Loucy (cell line): ENCODE measurements around the gene GRM5.

Experiments used
- EZH2phosphoT487 ChIP-seq: fragments of 200-600 bp; IDR thresholded peaks from 2 replicates; pipeline ENCODE4 v1.6.1; 2018; ENCODE audit warnings: antibody characterized with exemption, mild to moderate bottlenecking, moderate library complexity, borderline replicate concordance
- TF ChIP-seq, protein P1 (sequence below): fragments of 200-600 bp; sonication (generic); conservative IDR thresholded peaks from 2 replicates; pipeline ENCODE4 v1.5.1; 2014; ENCODE audit warnings: mild to moderate bottlenecking, antibody characterized with exemption, low read length

DNA sequence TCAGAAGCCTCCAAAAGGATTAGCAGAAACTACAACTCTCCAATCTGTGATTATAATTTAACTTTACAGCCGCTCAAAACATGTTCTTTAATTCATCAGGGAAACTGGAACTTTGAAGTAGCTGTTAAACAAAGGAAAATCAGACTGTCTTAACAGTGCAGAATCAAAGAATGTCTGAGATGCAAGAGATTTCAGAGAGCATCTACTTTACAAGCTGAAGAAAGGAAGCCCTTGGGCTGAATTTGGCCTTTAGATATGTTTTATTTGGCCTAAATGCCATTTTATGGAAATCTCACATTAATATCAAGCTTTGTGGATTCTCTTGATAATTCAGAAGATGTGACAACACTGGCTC, 446.7 kb downstream of the GRM5 start:
- TF ChIP-seq, protein P1, sequence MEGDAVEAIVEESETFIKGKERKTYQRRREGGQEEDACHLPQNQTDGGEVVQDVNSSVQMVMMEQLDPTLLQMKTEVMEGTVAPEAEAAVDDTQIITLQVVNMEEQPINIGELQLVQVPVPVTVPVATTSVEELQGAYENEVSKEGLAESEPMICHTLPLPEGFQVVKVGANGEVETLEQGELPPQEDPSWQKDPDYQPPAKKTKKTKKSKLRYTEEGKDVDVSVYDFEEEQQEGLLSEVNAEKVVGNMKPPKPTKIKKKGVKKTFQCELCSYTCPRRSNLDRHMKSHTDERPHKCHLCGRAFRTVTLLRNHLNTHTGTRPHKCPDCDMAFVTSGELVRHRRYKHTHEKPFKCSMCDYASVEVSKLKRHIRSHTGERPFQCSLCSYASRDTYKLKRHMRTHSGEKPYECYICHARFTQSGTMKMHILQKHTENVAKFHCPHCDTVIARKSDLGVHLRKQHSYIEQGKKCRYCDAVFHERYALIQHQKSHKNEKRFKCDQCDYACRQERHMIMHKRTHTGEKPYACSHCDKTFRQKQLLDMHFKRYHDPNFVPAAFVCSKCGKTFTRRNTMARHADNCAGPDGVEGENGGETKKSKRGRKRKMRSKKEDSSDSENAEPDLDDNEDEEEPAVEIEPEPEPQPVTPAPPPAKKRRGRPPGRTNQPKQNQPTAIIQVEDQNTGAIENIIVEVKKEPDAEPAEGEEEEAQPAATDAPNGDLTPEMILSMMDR: no peak
- TF ChIP-seq EZH2phosphoT487: no peak
